B cell (primary cell): ENCODE data around the gene P3R3URF.

ENCODE experiments used
- EZH2 ChIP-seq: IDR thresholded peaks from 2 replicates; pipeline ENCODE4 v1.6.1; 2012; ENCODE audit warnings: borderline replicate concordance, low read depth, mild to moderate bottlenecking, moderate library complexity, low read length; ENCODE audit not compliant: insufficient read depth, poor library complexity, severe bottlenecking
- TF ChIP-seq, protein P1 (sequence below): fragments of 200-600 bp; IDR thresholded peaks from one replicate; pipeline ENCODE4 v1.8.0; 2022; ENCODE audit warnings: antibody characterized with exemption, mild to moderate bottlenecking

- TF ChIP-seq, protein P1, sequence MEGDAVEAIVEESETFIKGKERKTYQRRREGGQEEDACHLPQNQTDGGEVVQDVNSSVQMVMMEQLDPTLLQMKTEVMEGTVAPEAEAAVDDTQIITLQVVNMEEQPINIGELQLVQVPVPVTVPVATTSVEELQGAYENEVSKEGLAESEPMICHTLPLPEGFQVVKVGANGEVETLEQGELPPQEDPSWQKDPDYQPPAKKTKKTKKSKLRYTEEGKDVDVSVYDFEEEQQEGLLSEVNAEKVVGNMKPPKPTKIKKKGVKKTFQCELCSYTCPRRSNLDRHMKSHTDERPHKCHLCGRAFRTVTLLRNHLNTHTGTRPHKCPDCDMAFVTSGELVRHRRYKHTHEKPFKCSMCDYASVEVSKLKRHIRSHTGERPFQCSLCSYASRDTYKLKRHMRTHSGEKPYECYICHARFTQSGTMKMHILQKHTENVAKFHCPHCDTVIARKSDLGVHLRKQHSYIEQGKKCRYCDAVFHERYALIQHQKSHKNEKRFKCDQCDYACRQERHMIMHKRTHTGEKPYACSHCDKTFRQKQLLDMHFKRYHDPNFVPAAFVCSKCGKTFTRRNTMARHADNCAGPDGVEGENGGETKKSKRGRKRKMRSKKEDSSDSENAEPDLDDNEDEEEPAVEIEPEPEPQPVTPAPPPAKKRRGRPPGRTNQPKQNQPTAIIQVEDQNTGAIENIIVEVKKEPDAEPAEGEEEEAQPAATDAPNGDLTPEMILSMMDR, result no peak
- TF ChIP-seq EZH2, result no peak
These were observed 28.1 kb upstream of the P3R3URF start for GRCh38 chr1:46204406-46204742.
